Measurements from ENCODE around the gene SRC.

DNA sequence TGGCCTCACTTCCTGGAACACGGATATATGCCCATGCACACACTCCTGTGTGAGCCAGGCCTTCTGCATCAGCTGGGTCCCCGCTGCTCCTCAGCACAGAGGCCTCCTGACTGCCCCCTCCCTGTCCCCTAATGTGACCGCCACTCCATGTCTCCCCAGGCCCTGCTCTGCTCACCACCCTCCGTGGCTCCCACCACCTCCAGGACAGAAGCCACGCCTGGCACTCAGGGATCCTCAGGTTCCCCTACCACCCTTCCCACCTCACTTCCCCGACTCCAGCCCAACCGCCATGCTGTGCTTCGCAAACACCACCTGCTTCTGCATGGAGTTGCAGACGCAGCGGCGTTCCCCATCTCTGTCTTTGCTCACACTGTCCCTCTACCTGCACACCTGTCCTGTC lies 4.3 kb upstream of the SRC start:
- TF ChIP-seq, protein P1, sequence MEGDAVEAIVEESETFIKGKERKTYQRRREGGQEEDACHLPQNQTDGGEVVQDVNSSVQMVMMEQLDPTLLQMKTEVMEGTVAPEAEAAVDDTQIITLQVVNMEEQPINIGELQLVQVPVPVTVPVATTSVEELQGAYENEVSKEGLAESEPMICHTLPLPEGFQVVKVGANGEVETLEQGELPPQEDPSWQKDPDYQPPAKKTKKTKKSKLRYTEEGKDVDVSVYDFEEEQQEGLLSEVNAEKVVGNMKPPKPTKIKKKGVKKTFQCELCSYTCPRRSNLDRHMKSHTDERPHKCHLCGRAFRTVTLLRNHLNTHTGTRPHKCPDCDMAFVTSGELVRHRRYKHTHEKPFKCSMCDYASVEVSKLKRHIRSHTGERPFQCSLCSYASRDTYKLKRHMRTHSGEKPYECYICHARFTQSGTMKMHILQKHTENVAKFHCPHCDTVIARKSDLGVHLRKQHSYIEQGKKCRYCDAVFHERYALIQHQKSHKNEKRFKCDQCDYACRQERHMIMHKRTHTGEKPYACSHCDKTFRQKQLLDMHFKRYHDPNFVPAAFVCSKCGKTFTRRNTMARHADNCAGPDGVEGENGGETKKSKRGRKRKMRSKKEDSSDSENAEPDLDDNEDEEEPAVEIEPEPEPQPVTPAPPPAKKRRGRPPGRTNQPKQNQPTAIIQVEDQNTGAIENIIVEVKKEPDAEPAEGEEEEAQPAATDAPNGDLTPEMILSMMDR (IDR thresholded peaks at IDR 0.05): no peak
- TF ChIP-seq POLR2AphosphoS5 (IDR thresholded peaks at IDR 0.05): no peak
- no peak for TF ChIP-seq POLR2A (IDR thresholded peaks at IDR 0.05)

Data from suprapubic skin (tissue), 4 donors.